GM10248 (cell line): ENCODE measurements around the gene ABCA4.

ENCODE experiments used
- CTCF ChIA-PET: fragments of 300-600 bp; sonication (Branson Sonifier 250); formaldehyde crosslinking; extraction: SDS; loops from one replicate; lab custom pipeline; 2021; ENCODE audit warnings: antibody characterized with exemption; lab: Yijun Ruan, JAX
- POLR2A ChIA-PET: fragments of 350-650 bp; sonication (Branson Sonifier 250); formaldehyde crosslinking; extraction: SDS; loops from one replicate; lab custom pipeline; 2020; ENCODE audit warnings: antibody characterized with exemption; lab: Yijun Ruan, JAX
- DNase-seq: peaks from one replicate; pipeline ENCODE4 v3.0.0; 2012; ENCODE audit errors: extremely low spot score
- TF ChIP-seq, protein P1 (sequence below): IDR thresholded peaks from 2 replicates; pipeline ENCODE4 v1.5.1; 2012; ENCODE audit warnings: mild to moderate bottlenecking, low read depth; ENCODE audit errors: extremely low read depth, missing control alignments, control extremely low read depth

Gene ABCA4

DNA sequence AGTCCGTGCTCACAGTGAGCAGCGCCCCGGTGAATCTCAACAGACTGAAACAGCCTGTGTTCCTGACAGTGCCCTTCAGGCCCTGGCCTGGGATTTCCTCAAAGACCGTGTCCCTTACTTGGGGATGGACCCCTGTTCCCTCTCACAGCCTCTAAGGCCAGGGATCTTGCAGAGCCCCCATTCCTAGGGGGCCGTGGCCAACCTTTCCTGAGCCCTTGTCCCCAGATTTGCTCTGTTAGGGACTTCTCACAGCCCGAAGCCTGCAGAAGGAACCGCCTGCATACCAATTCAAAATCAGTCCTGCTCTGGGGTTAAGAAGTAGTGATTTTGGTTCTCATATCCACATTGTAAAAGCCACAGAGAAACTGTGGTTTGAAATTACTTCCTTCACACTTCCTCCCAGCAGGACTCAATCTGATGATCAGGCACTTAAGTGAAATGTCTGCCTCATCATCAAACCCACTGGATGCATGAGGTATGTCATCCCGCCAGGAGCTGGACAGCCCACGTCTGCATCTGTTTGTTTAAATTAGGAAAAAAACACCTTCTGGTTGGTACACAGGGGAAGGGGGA is 14.9 kb downstream of the ABCA4 start:
- CTCF ChIA-PET: no interaction called here
- POLR2A ChIA-PET: no interaction called here
- no peak for DNase-seq
- TF ChIP-seq, protein P1, sequence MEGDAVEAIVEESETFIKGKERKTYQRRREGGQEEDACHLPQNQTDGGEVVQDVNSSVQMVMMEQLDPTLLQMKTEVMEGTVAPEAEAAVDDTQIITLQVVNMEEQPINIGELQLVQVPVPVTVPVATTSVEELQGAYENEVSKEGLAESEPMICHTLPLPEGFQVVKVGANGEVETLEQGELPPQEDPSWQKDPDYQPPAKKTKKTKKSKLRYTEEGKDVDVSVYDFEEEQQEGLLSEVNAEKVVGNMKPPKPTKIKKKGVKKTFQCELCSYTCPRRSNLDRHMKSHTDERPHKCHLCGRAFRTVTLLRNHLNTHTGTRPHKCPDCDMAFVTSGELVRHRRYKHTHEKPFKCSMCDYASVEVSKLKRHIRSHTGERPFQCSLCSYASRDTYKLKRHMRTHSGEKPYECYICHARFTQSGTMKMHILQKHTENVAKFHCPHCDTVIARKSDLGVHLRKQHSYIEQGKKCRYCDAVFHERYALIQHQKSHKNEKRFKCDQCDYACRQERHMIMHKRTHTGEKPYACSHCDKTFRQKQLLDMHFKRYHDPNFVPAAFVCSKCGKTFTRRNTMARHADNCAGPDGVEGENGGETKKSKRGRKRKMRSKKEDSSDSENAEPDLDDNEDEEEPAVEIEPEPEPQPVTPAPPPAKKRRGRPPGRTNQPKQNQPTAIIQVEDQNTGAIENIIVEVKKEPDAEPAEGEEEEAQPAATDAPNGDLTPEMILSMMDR: no peak

DNA sequence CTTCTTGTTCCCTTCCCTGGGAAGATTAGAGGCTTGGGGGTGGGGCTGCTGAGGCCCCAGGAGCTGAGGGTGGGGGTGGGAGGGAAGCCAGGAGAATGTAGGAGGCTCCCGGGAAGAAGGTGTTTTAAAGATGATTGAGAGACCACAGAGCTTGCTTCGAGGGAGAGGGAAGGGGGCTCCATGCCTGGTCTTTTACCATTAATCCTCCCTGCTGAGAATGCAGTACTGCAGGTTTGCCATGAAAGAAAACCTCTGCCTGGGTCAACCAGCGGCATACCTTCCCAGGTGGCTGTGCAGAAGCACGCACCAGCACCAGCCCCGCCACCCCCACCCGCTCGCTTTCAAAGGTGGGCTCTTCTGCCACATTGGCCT is 15.4 kb downstream of the ABCA4 start:
- TF ChIP-seq, protein P1: no peak
- ChIA-PET CTCF (interaction anchor here (0.7 kb wide), 1 partner anchor 8 kb away, joined by 3 read pairs; no protein-coding TSS in a partner anchor), POLR2A (no interaction called here)
- DNase-seq: no peak

DNA sequence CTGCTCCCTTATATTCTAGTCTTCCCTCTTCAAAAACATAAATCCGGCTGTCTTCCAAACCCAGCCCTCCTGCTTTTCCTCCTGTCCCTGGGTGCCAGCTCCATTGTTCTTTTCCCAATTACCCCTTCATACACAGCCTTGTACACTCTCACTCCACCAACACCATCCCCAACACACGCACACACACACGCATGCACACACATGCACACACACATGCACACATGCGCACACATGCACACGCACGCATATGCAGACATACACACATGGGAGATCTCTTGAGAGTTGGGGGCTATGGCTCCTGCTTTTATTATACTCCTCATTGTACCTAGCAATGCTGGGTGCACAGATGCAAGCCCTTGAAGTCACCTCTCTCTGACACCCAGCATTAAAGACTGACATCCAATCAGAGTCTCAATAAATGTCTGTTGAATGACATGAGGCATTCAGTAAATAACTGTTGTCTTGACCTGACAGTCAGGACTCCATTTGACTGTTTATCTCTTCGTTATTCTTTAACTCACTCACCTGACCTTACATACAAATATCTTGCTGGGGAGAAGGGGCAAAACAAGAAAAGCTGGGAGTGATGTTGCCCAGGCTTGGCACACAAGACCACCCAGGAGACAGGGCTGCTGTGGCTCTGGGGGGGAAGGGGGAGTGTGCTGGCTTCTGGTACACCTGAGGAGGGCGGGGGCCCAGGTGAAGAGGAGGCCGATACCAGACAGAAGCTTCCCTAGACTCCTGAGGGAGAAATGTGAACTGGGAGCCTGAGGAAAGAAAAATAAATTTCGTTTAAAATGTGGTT is 16.0 kb downstream of the ABCA4 start:
- DNase-seq: no peak
- TF ChIP-seq, protein P1: no peak
- ChIA-PET POLR2A (no interaction called here), CTCF (interaction anchor here (0.7 kb wide), 1 partner anchor 8 kb away, joined by 3 read pairs; no protein-coding TSS in a partner anchor)

DNA sequence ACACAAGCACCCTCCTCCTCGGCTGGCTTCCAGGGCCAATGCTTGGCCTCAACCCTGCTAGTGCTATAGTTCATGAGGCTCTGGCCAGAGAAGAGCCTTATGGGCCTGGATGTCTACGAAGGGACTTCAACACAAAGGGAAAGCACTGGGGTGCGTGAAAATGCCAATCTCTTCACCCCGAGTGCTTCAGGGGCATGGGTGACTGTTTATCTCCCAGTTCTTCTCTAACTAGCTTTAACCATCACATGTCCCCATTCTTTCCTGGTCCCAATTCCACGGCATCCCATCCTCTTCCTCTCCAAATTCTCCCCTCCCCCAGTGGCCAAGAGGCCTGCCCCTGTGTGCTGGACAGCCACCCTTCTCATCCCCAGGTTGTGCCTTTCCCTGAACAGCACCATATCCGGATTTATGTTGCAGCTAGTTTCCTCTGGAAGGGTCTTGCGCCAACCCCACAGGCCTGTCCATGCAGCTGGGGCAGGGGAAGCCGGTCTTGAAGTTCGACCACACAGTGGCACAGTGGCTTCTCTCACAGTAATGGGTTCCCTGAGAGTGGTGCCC is 16.7 kb downstream of the ABCA4 start:
- POLR2A ChIA-PET: no interaction called here

DNA sequence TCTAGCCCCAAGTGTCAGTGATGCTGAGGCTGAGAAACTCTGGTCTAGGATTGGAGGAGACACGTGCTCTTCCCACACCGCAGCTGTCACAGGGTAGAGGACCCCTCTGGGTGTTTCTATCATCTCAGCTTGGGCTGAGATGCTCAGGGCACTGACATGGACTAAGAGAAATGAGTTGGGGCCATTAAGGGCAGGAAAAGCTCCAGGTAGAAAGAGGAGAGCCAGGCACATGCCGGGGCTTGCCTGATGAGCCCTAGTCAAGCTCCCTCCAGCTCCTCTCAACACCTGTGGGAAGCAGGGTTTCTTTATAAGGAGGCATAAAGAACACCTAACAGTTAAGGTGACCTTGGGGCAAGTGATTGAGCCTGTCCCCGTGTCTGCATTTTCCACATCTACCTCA is 17.3 kb downstream of the ABCA4 start:
- ChIA-PET CTCF (no interaction called here), POLR2A (no interaction called here)
- no peak for DNase-seq
- TF ChIP-seq, protein P1: no peak

More for the DNA sequence above, 16.7 kb downstream of the ABCA4 start:
- no peak for DNase-seq
- CTCF ChIA-PET: no interaction called here
- TF ChIP-seq, protein P1: no peak
